Colonic mucosa (tissue), 4 donors: ENCODE results near the gene SLC6A11. TPM values are rescaled to one million over a fixed set of nuclear protein-coding genes. Genes with fewer than 3 reads are reported as not detected.

Source experiments
- DNase-seq: peaks from one replicate; pipeline ENCODE4 v3.0.0-alpha.2; 2020
- H3K27ac ChIP-seq: fragments of 200-600 bp; one replicate; pipeline ENCODE4 v1.8.0; 2021
- H3K27me3 ChIP-seq: fragments of 200-600 bp; one replicate; pipeline ENCODE4 v1.8.0; 2021
- H3K36me3 ChIP-seq: fragments of 200-600 bp; one replicate; pipeline ENCODE4 v1.8.0; 2021
- H3K4me1 ChIP-seq: fragments of 200-600 bp; one replicate; pipeline ENCODE4 v1.8.0; 2021; ENCODE audit warnings: mild to moderate bottlenecking
- H3K4me3 ChIP-seq: fragments of 200-600 bp; one replicate; pipeline ENCODE4 v1.8.0; 2021
- H3K9ac ChIP-seq, 2 donors: one replicate each; pipeline ENCODE4 v1.7.0; 2013; ENCODE audit warnings: control low read depth in 2 of 2, low read depth in 2 of 2, low read length in 2 of 2
- H3K9me3 ChIP-seq: fragments of 200-600 bp; one replicate; pipeline ENCODE4 v1.8.0; 2021
- CTCF ChIP-seq: fragments of 200-600 bp; IDR thresholded peaks from one replicate; pipeline ENCODE4 v1.8.0; 2022; ENCODE audit warnings: antibody characterized with exemption, mild to moderate bottlenecking
- intact Hi-C: fragments of 100-400 bp; cut with DNase I; formaldehyde crosslinking; loops from one replicate; pipeline ENCODE4 v1.14.1; 2022
- total RNA-seq, 2 donors: library from RNA; stranded (reverse); fragmentation: NEBNext Ultra II Directional in 1 of 2; extraction: Animal tissue kit (Norgen Biotek cat#: 25700) in 1 of 2; gene quantifications; one replicate each; pipeline ENCODE4 v1.2.1, GENCODE V29; 2021
- donor health status: healthy.
- donor health status: DM: no; HTN: no; CAD: no.
- donor health status: DM: no; HTN: no; CAD: no.

The SLC6A11 gene
- total RNA-seq, 2 donors from 2014 or later: not detected

- Histone ChIP-seq H3K4me3 (no peak overlapping the region), H3K27me3 (no peaks in the 10 kb centered on the region), H3K9me3 (no peaks in the 10 kb centered on the region), H3K4me1 (no peaks in the 10 kb centered on the region), H3K9ac (no peak overlapping the region), H3K27ac (no peak overlapping the region), H3K36me3 (no peaks in the 10 kb centered on the region)
- no peak for DNase-seq
- no peak for TF ChIP-seq CTCF
- intact Hi-C loops: no loop called here
These were observed 41.2 kb downstream of the SLC6A11 start for GRCh38 chr3:10857235-10857634.

GRCh38 chr3:10858091-10858490, 42.1 kb downstream of the SLC6A11 start:
- Histone ChIP-seq H3K4me3 (no peak overlapping the region), H3K27me3 (no peaks in the 10 kb centered on the region), H3K4me1 (no peaks in the 10 kb centered on the region), H3K9me3 (no peaks in the 10 kb centered on the region), H3K36me3 (no peaks in the 10 kb centered on the region), H3K27ac (no peak overlapping the region), H3K9ac (no peak overlapping the region)
- intact Hi-C loops: no loop called here
- DNase-seq: no peak
- no peak for TF ChIP-seq CTCF

GRCh38 chr3:10867384-10867783, 51.4 kb downstream of the SLC6A11 start:
- H3K36me3 ChIP-seq: no peaks in the 10 kb centered on the region
- H3K9ac ChIP-seq: no peak overlapping the region
- H3K9me3 ChIP-seq: no peaks in the 10 kb centered on the region
- H3K4me1 ChIP-seq: no peaks in the 10 kb centered on the region
- TF ChIP-seq CTCF: no peak
- DNase-seq: no peak
- H3K27me3 ChIP-seq: no peaks in the 10 kb centered on the region
- intact Hi-C loops: no loop called here
- H3K4me3 ChIP-seq: no peak overlapping the region
- H3K27ac ChIP-seq: no peak overlapping the region

GRCh38 chr3:10869460-10869859, 53.4 kb downstream of the SLC6A11 start:
- no peak for DNase-seq
- Histone ChIP-seq H3K4me1 (no peaks in the 10 kb centered on the region), H3K9ac (no peak overlapping the region), H3K27me3 (no peaks in the 10 kb centered on the region), H3K4me3 (no peak overlapping the region), H3K9me3 (no peaks in the 10 kb centered on the region), H3K36me3 (no peaks in the 10 kb centered on the region), H3K27ac (no peak overlapping the region)
- no peak for TF ChIP-seq CTCF
- intact Hi-C loops: no loop called here

GRCh38 chr3:10870296-10870695, 54.3 kb downstream of the SLC6A11 start:
- Histone ChIP-seq H3K4me3 (no peak overlapping the region), H3K36me3 (no peaks in the 10 kb centered on the region), H3K9me3 (no peaks in the 10 kb centered on the region), H3K27me3 (no peaks in the 10 kb centered on the region), H3K9ac (no peak overlapping the region), H3K4me1 (no peaks in the 10 kb centered on the region), H3K27ac (no peak overlapping the region)
- intact Hi-C loops: no loop called here
- no peak for DNase-seq
- TF ChIP-seq CTCF: no peak

- Histone ChIP-seq H3K27ac (no peak overlapping the region), H3K9ac (no peak overlapping the region), H3K9me3 (no peaks in the 10 kb centered on the region), H3K4me3 (no peak overlapping the region), H3K27me3 (no peaks in the 10 kb centered on the region), H3K36me3 (no peaks in the 10 kb centered on the region), H3K4me1 (no peaks in the 10 kb centered on the region)
- DNase-seq: no peak
- intact Hi-C loops: no loop called here
- TF ChIP-seq CTCF: no peak
These were observed 57.4 kb downstream of the SLC6A11 start for GRCh38 chr3:10873415-10873814.
